Left cardiac atrium (tissue), 4 donors: ENCODE results near the gene ELFN2. TPM values are rescaled to one million over a fixed set of nuclear protein-coding genes. Genes with fewer than 3 reads are reported as not detected.
A peak's percentile ranks its signal among the peaks of the same experiment; 100 is the strongest.
"Not testable (repeated sequence)": the region's sequence is repeated elsewhere in the genome, so short reads cannot be mapped to it uniquely, and the experiment has no call there.

Experiments
- ATAC-seq, 2 donors: fragments of 200-7000 bp; cut with Tn5 transposase; one replicate each; pipeline ENCODE4 v1.9.1; 2020; ENCODE audit warnings: mild to moderate bottlenecking in 2 of 2, moderate library complexity in 2 of 2
- DNase-seq: peaks from one replicate; pipeline ENCODE4 v3.0.0-alpha.2; 2020
- intact Hi-C, 2 donors: fragments of 100-400 bp; cut with DNase I; formaldehyde crosslinking; loops; one replicate each; pipeline versions ENCODE4 v1.14.1 to v1.15.1; 2022 to 2023
- total RNA-seq, 2 donors: library from RNA; stranded (reverse); fragmentation: NEBNext Ultra II Directional; extraction: Animal tissue kit (Norgen Biotek cat#: 25700); gene quantifications; one replicate each; pipeline ENCODE4 v1.2.1, GENCODE V29; 2021
- donor health status: DM: no; HTN: yes; CAD: no.
- donor health status: DM: no; HTN: yes; CAD: no; lungs with severe emphysema.
- donor health status: DM: yes; HTN: yes; CAD: no.
- donor health status: Dilated cardiomyopathy.

The ELFN2 gene
- total RNA-seq, 2 donors from 2014 or later, result 0.05 TPM; not detected in 1

DNA sequence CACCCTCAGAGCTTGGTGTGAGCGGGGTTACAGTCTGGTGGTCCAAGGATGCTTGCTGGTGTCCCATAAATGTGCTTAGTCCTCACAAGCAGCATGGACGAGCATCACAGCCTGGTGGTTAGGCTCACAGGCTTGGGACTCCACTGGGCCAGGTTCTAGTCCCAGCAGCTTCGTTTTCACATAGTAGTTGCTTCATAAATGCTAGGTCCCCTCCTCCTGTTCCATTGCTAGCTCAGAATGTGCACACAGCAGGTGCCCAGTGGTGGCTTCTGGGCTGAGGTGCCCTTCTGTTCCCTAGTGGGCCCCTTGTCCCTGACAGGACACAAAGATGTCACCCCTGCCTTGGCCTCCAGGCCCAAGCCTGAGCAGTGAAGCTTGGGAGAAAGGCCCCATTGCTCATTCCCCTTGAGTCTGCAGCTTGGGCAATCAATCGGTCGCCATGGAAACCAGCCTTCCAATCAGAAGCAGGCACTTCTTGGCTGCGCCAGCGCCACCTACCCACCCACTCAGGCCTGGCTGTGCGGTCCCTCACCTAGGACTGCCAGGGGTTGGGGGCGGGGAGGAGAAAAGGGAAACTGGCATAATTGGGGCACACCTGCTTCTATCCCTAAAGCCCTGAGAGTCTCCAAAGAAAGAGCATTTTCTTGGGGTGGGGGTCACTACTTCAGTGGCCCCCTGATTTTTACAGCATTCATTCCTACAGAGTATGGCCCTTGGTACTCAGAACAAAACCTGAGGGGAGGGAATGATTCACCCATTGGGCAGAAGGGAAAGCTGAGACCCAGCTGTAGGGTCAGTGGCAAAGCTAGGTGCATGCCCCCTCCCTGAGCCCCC lies 96.9 kb downstream of the ELFN2 start:
- DNase-seq, result no peak
- intact Hi-C loops, result no loop called here
- no peak for ATAC-seq

DNA sequence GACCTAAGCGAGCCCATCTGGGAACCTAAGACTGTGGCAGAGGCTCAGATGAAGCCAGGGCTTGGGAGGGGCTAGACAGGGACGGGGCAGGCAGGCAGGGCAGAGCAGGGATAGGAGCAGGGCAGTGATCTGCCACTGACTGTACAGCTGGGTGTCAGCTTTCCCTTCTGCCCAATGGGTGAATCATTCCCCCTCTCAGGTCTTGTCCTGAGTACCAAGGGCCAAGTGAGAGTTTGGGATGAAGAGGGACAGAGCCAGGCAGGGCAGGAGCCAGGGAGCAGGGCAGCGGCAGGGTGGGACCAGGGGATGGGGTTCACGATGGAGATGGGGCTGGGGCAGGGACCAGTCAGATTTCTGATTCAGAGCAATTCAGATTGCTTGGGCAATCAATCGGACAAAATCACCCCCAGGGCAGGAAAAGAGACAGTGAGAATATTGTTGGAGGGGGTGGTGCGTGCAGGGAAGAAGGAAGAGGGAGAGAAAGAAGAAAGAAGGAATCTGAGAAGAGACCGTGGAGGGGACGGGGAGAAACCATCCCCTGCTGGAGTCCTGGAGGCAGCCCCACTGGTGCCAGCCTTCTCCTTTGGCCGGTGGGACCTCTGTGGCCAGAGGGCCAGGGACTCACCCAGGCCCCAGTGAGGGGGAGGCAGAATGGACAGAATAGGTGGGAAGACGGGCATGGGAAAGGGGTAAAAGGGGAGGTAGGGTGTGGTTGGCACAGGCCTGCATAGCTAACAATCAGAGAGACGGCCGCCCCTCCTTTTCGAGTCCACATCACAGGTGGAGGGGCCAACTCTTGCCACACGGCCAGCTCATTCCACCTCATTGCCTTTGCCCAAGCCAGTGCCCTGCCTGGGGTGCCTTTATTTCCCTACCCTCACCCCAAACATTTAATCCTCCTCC lies 97.8 kb downstream of the ELFN2 start:
- intact Hi-C loops, result no loop called here
- DNase-seq, result no peak
- ATAC-seq, result no peak

DNA sequence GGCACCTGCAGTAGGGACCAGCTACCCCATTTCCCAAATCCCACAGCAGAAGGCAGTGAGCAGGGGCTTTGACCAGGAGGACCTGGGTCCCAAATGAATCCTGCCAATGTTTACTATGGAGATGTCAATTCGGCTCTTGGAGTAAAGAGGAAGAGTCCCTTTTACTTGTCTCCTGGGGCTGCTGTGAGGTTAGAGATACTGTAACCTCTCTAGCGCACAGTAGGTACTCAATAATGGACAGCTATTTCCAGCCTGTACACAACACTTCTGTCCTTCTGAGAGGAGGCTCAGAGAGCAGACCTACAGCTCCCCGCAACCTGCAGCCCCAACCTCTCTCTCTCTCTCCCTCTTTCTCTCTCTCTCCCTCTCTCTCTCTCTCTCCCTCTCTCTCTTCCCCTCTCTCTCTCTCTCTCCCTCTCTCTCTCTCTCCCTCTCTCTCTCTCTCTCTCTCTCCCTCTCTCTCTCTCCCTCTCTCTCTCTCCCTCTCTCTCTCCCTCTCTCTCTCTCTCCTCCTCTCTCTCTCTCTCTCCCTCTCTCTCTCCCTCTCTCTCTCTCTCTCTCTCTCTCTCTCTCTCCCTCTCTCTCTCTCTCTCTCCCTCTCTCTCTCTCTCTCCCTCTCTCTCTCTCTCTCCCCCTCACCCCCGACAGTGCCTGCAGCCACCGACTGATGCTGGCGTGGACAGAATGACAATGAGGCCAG lies 98.6 kb downstream of the ELFN2 start:
- DNase-seq, ATAC-seq, intact Hi-C loops: not testable (repeated sequence)

DNA sequence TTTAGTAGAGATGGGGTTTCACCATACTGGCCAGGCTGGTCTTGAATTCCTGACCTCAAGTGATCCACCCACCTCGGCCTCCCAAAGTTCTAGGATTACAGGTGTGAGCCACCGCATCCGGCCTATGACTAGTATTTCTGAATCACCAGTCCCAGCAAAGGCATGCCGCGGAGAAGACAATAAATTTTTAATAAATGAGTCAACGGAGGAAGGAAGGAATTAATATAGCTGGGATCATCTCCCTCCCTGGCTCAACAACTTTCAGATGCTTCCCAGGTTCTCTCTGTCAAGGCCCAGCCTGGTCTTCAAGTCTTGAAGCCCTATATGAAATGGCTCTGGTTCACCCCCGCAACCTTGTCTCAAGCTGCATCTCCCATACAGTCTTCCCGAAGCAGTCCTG lies 99.3 kb downstream of the ELFN2 start:
- intact Hi-C loops, result no loop called here
- ATAC-seq (no peak), DNase-seq (no peak)

DNA sequence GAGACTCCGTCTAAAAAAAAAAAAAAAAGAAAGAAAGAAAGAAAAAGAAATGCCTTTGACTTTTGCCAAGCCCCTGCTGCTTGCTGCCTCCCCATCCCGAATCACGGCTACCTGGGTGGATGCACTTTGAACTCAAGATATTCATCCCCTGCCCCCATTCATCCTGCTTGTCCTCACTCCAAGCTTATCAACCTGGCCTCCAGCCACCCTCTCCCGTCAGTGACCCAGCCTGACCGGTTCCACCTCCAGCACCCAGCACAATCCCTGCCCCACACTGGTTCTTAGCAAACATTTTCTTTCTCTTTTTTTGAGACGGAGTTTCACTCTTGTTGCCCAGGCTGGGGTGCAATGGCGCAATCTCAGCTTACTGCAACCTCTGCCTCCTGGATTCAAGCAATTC lies 100.6 kb downstream of the ELFN2 start:
- no peak for ATAC-seq
- intact Hi-C loops, result no loop called here

DNA sequence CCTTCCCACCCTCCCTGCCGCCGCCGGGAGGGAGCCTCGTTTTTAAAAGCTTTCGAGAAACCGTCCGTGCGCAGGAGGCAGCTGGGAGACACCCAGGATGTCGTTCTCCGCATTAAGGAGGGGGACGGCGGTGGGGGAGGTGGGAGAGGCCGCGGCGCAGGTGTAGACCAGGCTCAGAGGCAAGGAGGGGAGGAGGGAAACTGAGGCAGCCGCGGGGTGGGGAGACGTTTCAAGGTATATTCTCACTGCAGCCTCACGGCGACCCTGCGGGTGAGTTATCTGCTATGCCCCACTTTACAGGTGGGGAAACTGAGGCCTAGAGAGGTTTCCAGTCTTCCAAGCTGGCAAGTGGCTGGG lies 102.3 kb downstream of the ELFN2 start:
- intact Hi-C loops, result no loop called here

More for the DNA sequence above, 100.6 kb downstream of the ELFN2 start:
- no peak for DNase-seq

DNA sequence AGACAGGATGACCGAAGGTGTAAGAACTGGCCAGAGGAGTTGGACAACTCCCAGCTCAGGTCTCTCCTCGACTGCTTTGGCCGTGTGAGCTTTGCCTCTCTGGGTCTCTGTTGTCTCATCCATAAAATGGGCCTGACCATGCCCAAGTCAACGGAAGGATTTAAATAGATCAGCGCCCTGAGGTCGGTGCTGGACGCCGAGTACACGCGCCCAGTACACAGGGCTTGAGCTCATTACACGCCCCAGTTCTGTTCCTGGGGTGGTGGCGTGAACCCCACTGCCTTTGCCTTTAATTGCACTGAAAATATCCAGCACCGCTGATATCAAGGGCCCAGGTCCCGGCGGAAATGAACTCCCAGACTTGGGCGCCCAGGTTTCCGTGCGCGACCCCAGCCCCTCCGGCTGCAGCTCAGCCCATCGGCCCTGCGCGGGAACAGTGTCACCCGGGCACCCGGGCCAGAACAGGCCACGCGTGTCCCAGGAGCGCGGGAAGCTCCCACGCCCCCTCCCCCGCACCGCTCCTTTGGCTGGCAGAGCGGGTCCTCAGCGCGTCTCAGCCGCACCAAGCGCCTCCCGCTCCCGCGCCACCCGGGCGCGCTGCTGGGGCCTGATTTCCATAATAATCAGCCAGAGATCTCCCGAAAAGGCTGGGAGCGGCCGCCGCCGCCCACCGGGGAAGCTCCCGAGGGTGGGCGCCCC lies 102.8 kb downstream of the ELFN2 start:
- no peak for ATAC-seq
- intact Hi-C loops, result no loop called here
- DNase-seq, result no peak

More for the DNA sequence above, 102.3 kb downstream of the ELFN2 start:
- DNase-seq (no peak), ATAC-seq (no peak)

DNA sequence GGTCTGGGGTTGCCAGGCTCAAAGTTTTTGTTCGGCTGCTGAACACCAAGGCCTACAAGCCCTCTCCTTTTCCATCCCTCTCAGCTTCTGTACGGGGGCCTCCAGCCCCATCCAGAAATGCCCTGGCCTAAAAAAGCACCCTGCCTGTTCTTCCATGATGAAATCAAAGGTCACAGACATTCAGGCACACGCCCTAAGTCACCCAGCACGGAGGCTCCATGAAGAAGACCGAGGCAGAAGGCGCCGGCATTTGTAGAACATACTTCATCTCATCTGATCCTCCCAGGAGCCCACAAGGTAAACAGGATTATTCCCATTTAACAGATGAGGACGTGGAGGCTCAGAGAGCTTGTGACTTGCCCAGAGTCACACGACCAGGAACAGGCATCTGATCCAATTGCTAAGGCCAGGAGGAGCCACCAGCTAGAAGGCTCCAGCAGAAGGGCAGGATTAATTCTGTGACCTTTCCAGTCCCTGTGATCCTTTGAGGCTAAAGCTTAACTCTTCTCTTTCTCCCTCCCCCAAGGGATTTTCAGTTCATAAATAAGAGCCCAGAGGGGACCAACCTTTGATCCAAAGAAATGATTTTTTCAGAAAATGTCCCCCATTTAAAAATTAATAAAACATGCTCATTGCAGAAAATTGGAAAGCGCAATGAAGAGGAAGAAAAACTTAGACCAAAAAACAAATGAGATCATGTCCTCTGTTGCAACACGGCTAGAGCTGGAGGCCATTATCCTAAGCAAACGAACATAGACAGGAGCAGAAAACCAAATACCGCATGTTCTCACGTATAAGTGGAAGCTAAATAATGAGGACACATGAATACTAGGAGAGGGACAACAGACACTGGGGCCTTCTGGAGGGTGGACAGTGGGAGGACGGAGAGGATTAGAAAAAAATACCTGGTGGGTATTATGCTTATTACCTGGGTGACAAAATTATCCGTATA lies 106.3 kb downstream of the ELFN2 start:
- intact Hi-C loops, result no loop called here
- DNase-seq, result no peak

DNA sequence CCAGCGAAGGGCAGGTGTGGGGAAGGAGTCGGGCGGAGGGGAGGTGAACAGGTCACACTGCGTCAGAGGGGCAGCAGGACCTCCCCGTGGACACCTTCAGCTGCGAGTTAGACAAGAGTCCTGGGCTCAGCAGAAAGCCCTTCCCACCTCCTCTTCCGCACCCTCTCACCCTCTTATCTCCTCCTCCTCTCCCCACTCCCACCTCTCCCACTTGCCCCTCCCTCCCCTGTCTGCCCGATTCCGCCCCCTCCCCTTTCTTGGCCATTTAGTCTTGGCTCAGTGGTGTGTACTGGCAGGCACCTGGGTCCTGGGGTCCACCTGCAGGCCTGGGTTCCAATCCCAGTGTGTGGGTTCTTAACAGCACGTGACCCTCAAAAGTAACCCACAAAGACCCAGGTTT lies 107.8 kb downstream of the ELFN2 start:
- DNase-seq (no peak), ATAC-seq (no peak)
- intact Hi-C loops, result loop anchor here (5.0 to 10.0 kb wide), 3 partner anchors 108 to 245 kb away; partner anchors contain the start of genes CDC42EP1 (in 1 of the 2) and ELFN2 (in 1 of the 2)

More for the DNA sequence above, 106.3 kb downstream of the ELFN2 start:
- ATAC-seq, result no peak

DNA sequence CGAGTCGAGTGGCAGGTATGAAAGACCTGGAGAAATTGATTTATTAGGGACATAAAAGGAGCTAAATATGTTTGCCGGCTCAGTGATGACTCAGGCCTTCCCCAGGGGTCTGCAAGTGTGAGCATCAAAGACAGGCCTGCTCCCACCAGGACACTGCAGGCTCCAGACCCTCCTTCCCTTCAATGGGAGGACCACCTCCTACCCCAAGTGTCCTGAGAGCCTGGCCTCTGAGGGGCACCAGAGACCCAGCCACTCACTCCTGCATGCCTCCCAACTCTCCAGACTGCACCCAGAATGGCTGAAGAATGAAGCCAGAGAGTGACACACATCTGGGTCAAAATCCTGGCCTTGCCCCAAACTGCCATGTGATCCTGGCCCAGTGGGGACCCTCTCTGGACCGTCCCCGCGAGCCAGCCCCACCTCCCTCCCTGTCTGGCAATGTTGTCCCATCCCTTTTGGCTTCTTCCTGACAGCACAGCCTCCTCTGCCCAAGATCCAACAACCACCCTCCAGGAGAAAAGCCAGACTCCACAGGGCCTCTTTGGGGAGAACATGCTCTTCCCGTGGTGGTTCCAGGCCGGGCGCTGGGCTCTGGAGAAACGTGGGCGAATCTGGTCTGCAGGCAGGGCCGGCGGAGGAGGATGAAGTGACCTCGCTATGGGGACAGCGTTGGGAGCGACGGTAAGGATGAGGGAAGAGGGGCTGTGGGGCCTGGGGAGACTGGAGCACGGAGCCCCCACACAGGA lies 108.7 kb downstream of the ELFN2 start:
- intact Hi-C loops, result loop anchor here (5.0 to 10.0 kb wide), 3 partner anchors 109 to 246 kb away; partner anchors contain the start of genes CDC42EP1 (in 1 of the 2) and ELFN2 (in 1 of the 2)
- DNase-seq (no peak), ATAC-seq (peak in 1 of 2 donors; percentile 6)

Other genes with a start within 250 kb of the ELFN2 start
- gene C1QTNF6, start 239.2 kb downstream of the ELFN2 start, total RNA-seq, result 1 to 10 TPM; 1.8 to 2.9 TPM
- not detected for gene SSTR3, start 215.0 kb downstream of the ELFN2 start, total RNA-seq
- 10 to 100 TPM in 1 of 2 donors, 1 to 10 TPM in 1; 6.4 to 12.5 TPM for gene RAC2, start 183.2 kb downstream of the ELFN2 start, total RNA-seq
- gene CYTH4, start 145.0 kb downstream of the ELFN2 start, total RNA-seq, result 10 to 100 TPM; 12.7 to 15.3 TPM
- 10 to 100 TPM; 14.1 to 17.4 TPM for gene MFNG, start 58.9 kb upstream of the ELFN2 start, total RNA-seq
- 1 to 10 TPM; 7.7 to 9.2 TPM for gene CARD10, start 91.9 kb upstream of the ELFN2 start, total RNA-seq
- gene CDC42EP1, start 133.0 kb upstream of the ELFN2 start, total RNA-seq, result 10 to 100 TPM; 20.9 to 44.6 TPM
- not detected for gene LGALS2, start 152.6 kb upstream of the ELFN2 start, total RNA-seq
- gene GGA1, start 181.4 kb upstream of the ELFN2 start, total RNA-seq, result 10 to 100 TPM; 24.4 to 26.6 TPM
- 1 to 10 TPM; 4.9 to 5.1 TPM for gene SH3BP1, start 212.2 kb upstream of the ELFN2 start, total RNA-seq
- 10 to 100 TPM; 17.3 to 17.5 TPM for gene PDXP, start 231.2 kb upstream of the ELFN2 start, total RNA-seq
- 100 to 1,000 TPM; 599 to 917 TPM for gene LGALS1, start 248.2 kb upstream of the ELFN2 start, total RNA-seq